Astrocyte (in vitro differentiated cells and primary cell): ENCODE results near the gene INPP4A. TPM values are rescaled to one million over a fixed set of nuclear protein-coding genes. Genes with fewer than 3 reads are reported as not detected.

Experiments
- DNase-seq: peaks from one replicate; pipeline ENCODE4 v3.0.0-alpha.2; 2010; ENCODE audit warnings: low read depth
- FAIRE-seq: peaks from 2 replicates; lab custom pipeline; 2011; peaks lifted over from hg19 to GRCh38; lab: Jason Lieb, UNC
- H2AFZ ChIP-seq: 2 replicates; pipeline ENCODE4 v1.6.0; 2012; ENCODE audit warnings: low read depth, low read length, inconsistent platforms
- H3K27ac ChIP-seq: 2 replicates; pipeline ENCODE4 v1.5.1; 2011; ENCODE audit warnings: low read depth, low read length, inconsistent platforms
- H3K27me3 ChIP-seq: 2 replicates; pipeline ENCODE4 v1.6.0; 2011; ENCODE audit warnings: low read length, inconsistent platforms; ENCODE audit not compliant: insufficient read depth
- H3K36me3 ChIP-seq: 2 replicates; pipeline ENCODE4 v1.5.1; 2011; ENCODE audit warnings: low read length, inconsistent platforms; ENCODE audit not compliant: insufficient read depth
- H3K4me1 ChIP-seq: 2 replicates; pipeline ENCODE4 v1.5.1; 2011; ENCODE audit warnings: low read length, inconsistent platforms; ENCODE audit not compliant: insufficient read depth
- H3K4me2 ChIP-seq: 2 replicates; pipeline ENCODE4 v1.6.0; 2012; ENCODE audit warnings: low read length, inconsistent platforms
- H3K4me3 ChIP-seq: 2 replicates; pipeline ENCODE4 v1.5.1; 2011; ENCODE audit warnings: low read depth, mild to moderate bottlenecking, low read length, inconsistent platforms; ENCODE audit not compliant: insufficient read depth
- H3K79me2 ChIP-seq: 2 replicates; pipeline ENCODE4 v1.6.0; 2012; ENCODE audit warnings: mild to moderate bottlenecking, low read length, inconsistent platforms; ENCODE audit not compliant: insufficient read depth
- H3K9ac ChIP-seq: 2 replicates; pipeline ENCODE4 v1.6.0; 2012; ENCODE audit warnings: mild to moderate bottlenecking, low read length, inconsistent platforms
- H3K9me3 ChIP-seq: 2 replicates; pipeline ENCODE4 v1.5.1; 2012; ENCODE audit warnings: low read depth, mild to moderate bottlenecking, low read length, inconsistent platforms; ENCODE audit not compliant: insufficient read depth
- H4K20me1 ChIP-seq: 2 replicates; pipeline ENCODE4 v1.6.0; 2012; ENCODE audit warnings: low read length, inconsistent platforms; ENCODE audit not compliant: insufficient read depth
- H3K27ac Mint-ChIP-seq: one replicate; pipeline ENCODE4 v1.8.0; 2021; ENCODE audit warnings: mild to moderate bottlenecking, mixed read lengths; ENCODE audit not compliant: unreplicated experiment
- H3K27me3 Mint-ChIP-seq: one replicate; pipeline ENCODE4 v1.8.0; 2021; ENCODE audit warnings: low read depth, mixed read lengths; ENCODE audit not compliant: unreplicated experiment
- H3K36me3 Mint-ChIP-seq: one replicate; pipeline ENCODE4 v1.8.0; 2021; ENCODE audit warnings: low read depth, mixed read lengths; ENCODE audit not compliant: unreplicated experiment
- H3K4me1 Mint-ChIP-seq: one replicate; pipeline ENCODE4 v1.8.0; 2021; ENCODE audit warnings: low read depth, mixed read lengths; ENCODE audit not compliant: unreplicated experiment
- H3K4me3 Mint-ChIP-seq: one replicate; pipeline ENCODE4 v1.8.0; 2021; ENCODE audit warnings: mild to moderate bottlenecking, moderate library complexity, mixed read lengths; ENCODE audit not compliant: unreplicated experiment
- H3K9me3 Mint-ChIP-seq: one replicate; pipeline ENCODE4 v1.8.0; 2021; ENCODE audit warnings: mild to moderate bottlenecking, mixed read lengths; ENCODE audit not compliant: unreplicated experiment
- EZH2 ChIP-seq: IDR thresholded peaks from 2 replicates; pipeline ENCODE4 v1.6.1; 2012; ENCODE audit warnings: mild to moderate bottlenecking, low read length, inconsistent platforms; ENCODE audit not compliant: insufficient read depth
- total RNA-seq: library from RNA; stranded (reverse); gene quantifications from 2 replicates; pipeline ENCODE4 v1.2.1, GENCODE V29; 2021
- TF ChIP-seq, protein P1 (sequence below): IDR thresholded peaks from 2 replicates; pipeline ENCODE4 v1.5.1; 2011; ENCODE audit warnings: low read depth, mild to moderate bottlenecking, inconsistent platforms, low read length, moderate library complexity; ENCODE audit not compliant: insufficient read depth

INPP4A gene
- total RNA-seq, 1 donor from 2014 or later = 19.4 TPM

DNA sequence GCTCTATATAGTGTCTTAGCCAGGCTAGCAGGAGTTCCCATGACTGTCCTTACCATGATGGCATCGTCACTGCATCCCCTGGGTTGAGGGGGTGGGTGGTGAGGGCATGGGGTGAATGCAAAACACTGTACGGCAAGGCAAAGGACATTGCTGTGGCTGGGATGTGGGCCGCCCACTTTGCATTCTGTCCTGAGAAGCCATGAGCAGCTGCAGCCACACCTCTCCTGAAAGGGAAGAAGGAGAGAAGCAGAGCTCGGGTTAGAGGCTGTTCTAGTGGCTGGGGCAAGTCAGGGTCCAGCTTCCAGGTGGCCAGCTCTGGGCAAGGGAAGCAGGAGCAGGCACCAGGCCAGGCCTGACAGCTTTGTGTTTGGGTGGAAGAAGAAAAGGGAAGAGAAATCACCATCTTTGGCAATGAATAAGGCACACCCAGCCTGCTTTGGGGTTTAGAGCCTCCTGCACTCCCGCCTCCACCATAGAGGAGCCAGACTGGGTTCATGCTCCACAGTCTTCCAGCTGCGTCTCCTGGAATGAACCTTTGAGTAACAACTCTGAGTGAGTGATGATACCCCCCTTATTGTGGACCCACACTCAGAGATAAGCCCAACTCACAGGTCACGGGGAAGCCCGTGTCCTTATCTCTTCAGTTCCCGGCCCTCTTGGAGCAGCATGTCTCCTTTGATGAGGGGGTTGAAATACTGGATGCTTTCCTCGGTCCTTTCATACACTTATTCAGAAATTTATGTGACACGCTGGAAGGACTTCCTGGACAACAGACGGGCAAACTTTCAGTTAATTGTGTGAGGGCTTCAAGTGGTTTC lies 63.4 kb downstream of the INPP4A start:
- peak overlapping the region; percentile 35 for H3K4me2 ChIP-seq
- H3K27me3 ChIP-seq = no peaks in the 10 kb centered on the region
- H3K4me3 Mint-ChIP-seq = no peak overlapping the region
- peaks cover 6% of the 10 kb centered on the region for H3K9me3 Mint-ChIP-seq
- H3K4me1 Mint-ChIP-seq = peaks cover 29% of the 10 kb centered on the region
- H4K20me1 ChIP-seq = peaks cover 48% of the 10 kb centered on the region
- TF ChIP-seq, protein P1, sequence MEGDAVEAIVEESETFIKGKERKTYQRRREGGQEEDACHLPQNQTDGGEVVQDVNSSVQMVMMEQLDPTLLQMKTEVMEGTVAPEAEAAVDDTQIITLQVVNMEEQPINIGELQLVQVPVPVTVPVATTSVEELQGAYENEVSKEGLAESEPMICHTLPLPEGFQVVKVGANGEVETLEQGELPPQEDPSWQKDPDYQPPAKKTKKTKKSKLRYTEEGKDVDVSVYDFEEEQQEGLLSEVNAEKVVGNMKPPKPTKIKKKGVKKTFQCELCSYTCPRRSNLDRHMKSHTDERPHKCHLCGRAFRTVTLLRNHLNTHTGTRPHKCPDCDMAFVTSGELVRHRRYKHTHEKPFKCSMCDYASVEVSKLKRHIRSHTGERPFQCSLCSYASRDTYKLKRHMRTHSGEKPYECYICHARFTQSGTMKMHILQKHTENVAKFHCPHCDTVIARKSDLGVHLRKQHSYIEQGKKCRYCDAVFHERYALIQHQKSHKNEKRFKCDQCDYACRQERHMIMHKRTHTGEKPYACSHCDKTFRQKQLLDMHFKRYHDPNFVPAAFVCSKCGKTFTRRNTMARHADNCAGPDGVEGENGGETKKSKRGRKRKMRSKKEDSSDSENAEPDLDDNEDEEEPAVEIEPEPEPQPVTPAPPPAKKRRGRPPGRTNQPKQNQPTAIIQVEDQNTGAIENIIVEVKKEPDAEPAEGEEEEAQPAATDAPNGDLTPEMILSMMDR = no peak
- no peak for TF ChIP-seq EZH2
- peaks cover 2% of the 10 kb centered on the region for H3K79me2 ChIP-seq
- no peak overlapping the region for H2AFZ ChIP-seq
- H3K9ac ChIP-seq = no peak overlapping the region
- H3K36me3 ChIP-seq = no peaks in the 10 kb centered on the region
- peak overlapping the region; percentile 37 for H3K27ac ChIP-seq
- H3K9me3 ChIP-seq = no peaks in the 10 kb centered on the region
- peak overlapping the region; percentile 22 for H3K27ac Mint-ChIP-seq
- H3K27me3 Mint-ChIP-seq = no peaks in the 10 kb centered on the region
- H3K36me3 Mint-ChIP-seq = peaks cover 7% of the 10 kb centered on the region
- FAIRE-seq (no peak), DNase-seq (peak; percentile 13)
- H3K4me1 ChIP-seq = peaks cover 11% of the 10 kb centered on the region
- H3K4me3 ChIP-seq = peak overlapping the region; percentile 3

DNA sequence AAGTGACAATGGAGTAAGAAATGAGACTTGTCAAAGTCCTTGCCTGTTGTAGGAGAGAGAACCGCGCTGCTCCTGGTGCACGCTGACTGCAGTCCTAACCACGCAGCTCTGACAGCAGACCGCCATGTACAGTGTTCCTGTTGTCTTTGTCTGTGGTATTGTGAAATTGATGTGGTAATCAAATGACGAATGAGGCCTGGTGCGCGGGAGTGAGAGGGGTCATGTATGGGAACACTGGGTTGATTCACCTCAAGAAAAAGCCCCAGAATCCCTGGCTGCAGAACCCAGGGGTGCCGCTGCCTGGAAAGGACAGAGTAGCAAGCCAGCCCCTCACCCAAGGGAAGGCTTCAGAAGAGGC lies 64.0 kb downstream of the INPP4A start:
- no peaks in the 10 kb centered on the region for H3K27me3 ChIP-seq
- H3K79me2 ChIP-seq = peaks cover 2% of the 10 kb centered on the region
- peak overlapping the region; percentile 37 for H3K27ac ChIP-seq
- no peak overlapping the region for H3K9ac ChIP-seq
- peak overlapping the region; percentile 35 for H3K4me2 ChIP-seq
- H3K36me3 ChIP-seq = no peaks in the 10 kb centered on the region
- FAIRE-seq (no peak), DNase-seq (peak; percentile 75)
- peaks cover 44% of the 10 kb centered on the region for H4K20me1 ChIP-seq
- peaks cover 11% of the 10 kb centered on the region for H3K4me1 ChIP-seq
- TF ChIP-seq EZH2 = no peak
- TF ChIP-seq, protein P1 = no peak
- H3K27me3 Mint-ChIP-seq = no peaks in the 10 kb centered on the region
- H3K27ac Mint-ChIP-seq = no peak overlapping the region
- peak overlapping the region; percentile 3 for H3K4me3 ChIP-seq
- no peaks in the 10 kb centered on the region for H3K9me3 ChIP-seq
- no peak overlapping the region for H3K4me3 Mint-ChIP-seq
- H3K4me1 Mint-ChIP-seq = peaks cover 25% of the 10 kb centered on the region
- no peak overlapping the region for H2AFZ ChIP-seq
- H3K36me3 Mint-ChIP-seq = peaks cover 8% of the 10 kb centered on the region
- peaks cover 6% of the 10 kb centered on the region for H3K9me3 Mint-ChIP-seq
